HEK293 (cell line): Measurements from ENCODE around the gene FEZF1.

Experiments used
- PRDM1 ChIP-seq: fragments of 450-650 bp; formaldehyde crosslinking; IDR thresholded peaks from 2 replicates; pipeline ENCODE4; 2016; ENCODE audit warnings: missing biosample characterization, missing genetic modification characterization
- TF ChIP-seq, protein P1 (sequence below): fragments of 450-650 bp; formaldehyde crosslinking; IDR thresholded peaks from 2 replicates; pipeline ENCODE4 v1.5.1; 2016; ENCODE audit warnings: missing biosample characterization, missing genetic modification characterization

- no peak for TF ChIP-seq PRDM1 (tag by site-specific recombination)
- TF ChIP-seq, protein P1, sequence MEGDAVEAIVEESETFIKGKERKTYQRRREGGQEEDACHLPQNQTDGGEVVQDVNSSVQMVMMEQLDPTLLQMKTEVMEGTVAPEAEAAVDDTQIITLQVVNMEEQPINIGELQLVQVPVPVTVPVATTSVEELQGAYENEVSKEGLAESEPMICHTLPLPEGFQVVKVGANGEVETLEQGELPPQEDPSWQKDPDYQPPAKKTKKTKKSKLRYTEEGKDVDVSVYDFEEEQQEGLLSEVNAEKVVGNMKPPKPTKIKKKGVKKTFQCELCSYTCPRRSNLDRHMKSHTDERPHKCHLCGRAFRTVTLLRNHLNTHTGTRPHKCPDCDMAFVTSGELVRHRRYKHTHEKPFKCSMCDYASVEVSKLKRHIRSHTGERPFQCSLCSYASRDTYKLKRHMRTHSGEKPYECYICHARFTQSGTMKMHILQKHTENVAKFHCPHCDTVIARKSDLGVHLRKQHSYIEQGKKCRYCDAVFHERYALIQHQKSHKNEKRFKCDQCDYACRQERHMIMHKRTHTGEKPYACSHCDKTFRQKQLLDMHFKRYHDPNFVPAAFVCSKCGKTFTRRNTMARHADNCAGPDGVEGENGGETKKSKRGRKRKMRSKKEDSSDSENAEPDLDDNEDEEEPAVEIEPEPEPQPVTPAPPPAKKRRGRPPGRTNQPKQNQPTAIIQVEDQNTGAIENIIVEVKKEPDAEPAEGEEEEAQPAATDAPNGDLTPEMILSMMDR (tag by site-specific recombination), result no peak
Observed at GRCh38 chr7:122301858-122302760, 2.4 kb downstream of the FEZF1 start.
